Esophagus squamous epithelium (tissue), 4 donors: ENCODE data around the gene GRK1.

ENCODE experiments used
- POLR2A ChIP-seq, 4 donors: fragments of 450-650 bp; IDR thresholded peaks; one replicate each; pipeline ENCODE4 v1.6.1; 2017; ENCODE audit warnings: antibody characterized with exemption in 4 of 4, mild to moderate bottlenecking in 4 of 4, moderate library complexity in 3 of 4
- TF ChIP-seq, protein P1 (sequence below), 6 experiments: fragments of 450-650 bp in 4 of 6; fragments of 200-600 bp in 2 of 6; sonication (generic) in 2 of 6; IDR thresholded peaks; one replicate each; pipeline ENCODE4 v1.5.1; 2016 to 2019; ENCODE audit warnings: antibody characterized with exemption in 6 of 6, mild to moderate bottlenecking in 4 of 6, moderate library complexity in 4 of 6

DNA sequence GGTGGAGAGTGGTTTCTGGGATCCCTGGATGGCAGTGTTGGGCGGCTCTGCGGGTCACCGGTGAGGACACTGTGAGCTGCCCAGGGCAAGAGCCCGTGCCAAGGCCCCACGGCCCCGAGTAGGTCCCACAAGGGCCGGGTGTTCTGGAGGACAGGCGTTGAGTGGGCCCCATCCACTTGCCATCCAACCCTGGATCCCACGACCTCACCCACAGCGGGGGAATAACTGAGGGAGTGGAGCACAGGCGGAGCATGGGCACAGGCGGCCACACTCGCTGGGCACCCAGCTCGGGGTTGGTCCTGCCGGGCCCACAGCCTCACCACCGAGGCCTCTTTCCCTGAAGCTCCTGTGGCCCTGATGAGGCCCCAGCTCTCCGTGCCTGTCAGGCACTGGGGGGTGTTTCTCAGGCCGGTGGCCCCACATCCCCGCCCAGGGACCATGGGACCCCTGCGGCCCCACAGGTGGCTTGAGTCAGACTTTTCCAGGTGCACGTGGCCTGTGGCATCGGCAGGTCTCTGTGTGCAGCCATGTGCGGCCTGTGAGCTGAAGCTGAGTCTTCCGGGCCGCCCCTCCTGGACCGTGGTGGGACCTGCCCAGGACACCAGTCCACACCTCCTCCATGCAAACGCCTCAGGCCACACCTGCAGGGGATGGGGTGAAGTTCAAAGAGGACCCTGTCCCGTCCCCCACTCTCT, 108.6 kb downstream of the GRK1 start:
- TF ChIP-seq, protein P1, sequence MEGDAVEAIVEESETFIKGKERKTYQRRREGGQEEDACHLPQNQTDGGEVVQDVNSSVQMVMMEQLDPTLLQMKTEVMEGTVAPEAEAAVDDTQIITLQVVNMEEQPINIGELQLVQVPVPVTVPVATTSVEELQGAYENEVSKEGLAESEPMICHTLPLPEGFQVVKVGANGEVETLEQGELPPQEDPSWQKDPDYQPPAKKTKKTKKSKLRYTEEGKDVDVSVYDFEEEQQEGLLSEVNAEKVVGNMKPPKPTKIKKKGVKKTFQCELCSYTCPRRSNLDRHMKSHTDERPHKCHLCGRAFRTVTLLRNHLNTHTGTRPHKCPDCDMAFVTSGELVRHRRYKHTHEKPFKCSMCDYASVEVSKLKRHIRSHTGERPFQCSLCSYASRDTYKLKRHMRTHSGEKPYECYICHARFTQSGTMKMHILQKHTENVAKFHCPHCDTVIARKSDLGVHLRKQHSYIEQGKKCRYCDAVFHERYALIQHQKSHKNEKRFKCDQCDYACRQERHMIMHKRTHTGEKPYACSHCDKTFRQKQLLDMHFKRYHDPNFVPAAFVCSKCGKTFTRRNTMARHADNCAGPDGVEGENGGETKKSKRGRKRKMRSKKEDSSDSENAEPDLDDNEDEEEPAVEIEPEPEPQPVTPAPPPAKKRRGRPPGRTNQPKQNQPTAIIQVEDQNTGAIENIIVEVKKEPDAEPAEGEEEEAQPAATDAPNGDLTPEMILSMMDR (IDR thresholded peaks at IDR 0.05) = no peak
- no peak for TF ChIP-seq POLR2A (IDR thresholded peaks at IDR 0.05)
